ENCODE results near the gene EIF4G3.

Gene EIF4G3

DNA sequence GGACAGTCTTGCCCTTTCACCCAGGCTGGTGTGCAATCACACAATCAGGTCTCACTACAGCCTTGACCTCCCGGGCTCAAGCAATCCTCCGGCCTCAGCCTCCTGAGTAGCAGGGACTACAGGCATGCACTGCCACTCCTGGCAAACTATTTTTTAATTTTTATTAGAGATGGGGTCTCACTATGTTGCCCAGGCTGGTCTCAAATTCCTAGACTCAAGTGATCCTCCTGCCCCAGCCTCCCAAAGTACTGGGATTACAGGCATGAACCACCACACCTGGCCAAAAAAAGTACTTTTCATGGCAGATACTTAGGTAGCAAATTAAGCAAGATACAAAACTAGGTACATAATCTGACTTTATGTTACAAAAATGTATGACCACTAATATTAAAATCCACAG lies 8.3 kb downstream of the EIF4G3 start:
- in situ Hi-C loops (cut with HindIII; ENCODE audit: low pct_ligation_motif_present, low sequenced_read_pairs): no loop called here
- Histone ChIP-seq H3K27ac (no peak overlapping the region), H3K27me3 (replicated peaks) (no peaks in the 10 kb centered on the region), H3K36me3 (replicated peaks) (peaks cover 17% of the 10 kb centered on the region), H3K4me3 (ENCODE audit: low read depth, low read length) (no peak overlapping the region)
- DNase-seq: no peak
- TF ChIP-seq, protein P1, sequence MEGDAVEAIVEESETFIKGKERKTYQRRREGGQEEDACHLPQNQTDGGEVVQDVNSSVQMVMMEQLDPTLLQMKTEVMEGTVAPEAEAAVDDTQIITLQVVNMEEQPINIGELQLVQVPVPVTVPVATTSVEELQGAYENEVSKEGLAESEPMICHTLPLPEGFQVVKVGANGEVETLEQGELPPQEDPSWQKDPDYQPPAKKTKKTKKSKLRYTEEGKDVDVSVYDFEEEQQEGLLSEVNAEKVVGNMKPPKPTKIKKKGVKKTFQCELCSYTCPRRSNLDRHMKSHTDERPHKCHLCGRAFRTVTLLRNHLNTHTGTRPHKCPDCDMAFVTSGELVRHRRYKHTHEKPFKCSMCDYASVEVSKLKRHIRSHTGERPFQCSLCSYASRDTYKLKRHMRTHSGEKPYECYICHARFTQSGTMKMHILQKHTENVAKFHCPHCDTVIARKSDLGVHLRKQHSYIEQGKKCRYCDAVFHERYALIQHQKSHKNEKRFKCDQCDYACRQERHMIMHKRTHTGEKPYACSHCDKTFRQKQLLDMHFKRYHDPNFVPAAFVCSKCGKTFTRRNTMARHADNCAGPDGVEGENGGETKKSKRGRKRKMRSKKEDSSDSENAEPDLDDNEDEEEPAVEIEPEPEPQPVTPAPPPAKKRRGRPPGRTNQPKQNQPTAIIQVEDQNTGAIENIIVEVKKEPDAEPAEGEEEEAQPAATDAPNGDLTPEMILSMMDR (IDR thresholded peaks at IDR 0.05; ENCODE audit: low read depth, low read length, missing control alignments): no peak

DNA sequence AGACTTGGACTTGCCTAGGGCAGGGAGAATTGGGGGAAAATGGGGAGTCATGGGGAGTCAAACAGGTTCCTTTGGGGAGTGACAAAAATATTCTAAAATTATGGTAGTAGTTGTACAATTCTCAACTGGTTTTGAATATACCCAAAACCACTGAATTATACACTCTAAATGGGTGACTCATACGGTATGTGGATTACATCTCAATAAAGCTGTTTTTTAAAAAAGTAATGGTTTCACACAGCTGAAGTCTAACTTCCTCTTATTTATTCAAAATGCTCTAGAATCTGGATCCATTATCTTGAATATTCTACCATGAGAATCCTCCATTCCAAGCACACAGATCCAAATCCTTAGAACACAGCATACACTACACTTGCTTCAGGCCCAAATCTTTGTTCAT lies 11.1 kb downstream of the EIF4G3 start:
- Histone ChIP-seq H3K4me3 (ENCODE audit: low read depth, low read length) (no peak overlapping the region), H3K36me3 (replicated peaks) (peaks cover 19% of the 10 kb centered on the region), H3K27ac (no peak overlapping the region), H3K27me3 (replicated peaks) (no peaks in the 10 kb centered on the region)
- no peak for DNase-seq
- TF ChIP-seq, protein P1 (IDR thresholded peaks at IDR 0.05; ENCODE audit: low read depth, low read length, missing control alignments): no peak
- in situ Hi-C loops (cut with HindIII; ENCODE audit: low pct_ligation_motif_present, low sequenced_read_pairs): no loop called here

DNA sequence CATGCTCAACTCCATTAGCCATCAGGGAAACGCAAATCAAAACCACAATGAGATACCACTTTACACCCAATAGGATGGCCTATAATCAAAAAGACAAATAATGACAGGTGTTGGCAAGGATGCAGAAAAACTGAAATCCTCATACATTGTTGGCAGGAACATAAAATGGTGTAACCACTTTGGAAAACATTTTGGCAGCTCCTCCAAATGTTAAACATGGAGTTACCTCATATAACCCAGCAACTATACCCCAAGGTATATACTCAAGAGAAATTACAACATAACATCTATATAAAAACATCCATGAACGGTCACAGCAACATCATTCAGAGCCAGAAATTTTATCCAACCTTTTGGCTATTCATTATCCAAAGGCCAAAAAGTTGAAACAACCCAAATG lies 11.6 kb downstream of the EIF4G3 start:
- TF ChIP-seq, protein P1 (IDR thresholded peaks at IDR 0.05; ENCODE audit: low read depth, low read length, missing control alignments): no peak
- Histone ChIP-seq H3K36me3 (replicated peaks) (peaks cover 20% of the 10 kb centered on the region), H3K27me3 (replicated peaks) (no peaks in the 10 kb centered on the region), H3K27ac (no peak overlapping the region), H3K4me3 (ENCODE audit: low read depth, low read length) (no peak overlapping the region)
- no peak for DNase-seq
- in situ Hi-C loops (cut with HindIII; ENCODE audit: low pct_ligation_motif_present, low sequenced_read_pairs): no loop called here

DNA sequence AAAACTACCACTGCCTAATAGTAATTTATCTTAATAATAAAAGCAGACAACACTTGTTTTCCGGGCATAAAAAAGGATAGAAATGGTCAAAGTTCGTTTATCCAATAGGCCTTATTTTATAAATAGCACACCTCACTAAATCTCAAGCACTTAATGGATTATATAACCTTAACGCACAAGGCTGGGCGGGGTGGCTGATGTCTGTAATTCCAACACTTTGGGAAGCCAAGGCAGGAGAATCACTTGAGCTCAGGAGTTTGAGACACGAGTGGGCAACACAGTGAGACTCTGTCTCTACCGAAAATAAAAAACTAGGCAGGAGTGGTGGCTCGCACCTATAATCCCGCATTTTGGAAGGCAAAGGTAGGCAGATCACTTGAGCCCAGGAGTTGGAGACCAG lies 12.4 kb downstream of the EIF4G3 start:
- H3K36me3 ChIP-seq (replicated peaks): peaks cover 23% of the 10 kb centered on the region
- in situ Hi-C loops (cut with HindIII; ENCODE audit: low pct_ligation_motif_present, low sequenced_read_pairs): no loop called here
- H3K27ac ChIP-seq: no peak overlapping the region
- no peak overlapping the region for H3K4me3 ChIP-seq (ENCODE audit: low read depth, low read length)
- no peak for DNase-seq
- no peaks in the 10 kb centered on the region for H3K27me3 ChIP-seq (replicated peaks)
- TF ChIP-seq, protein P1 (IDR thresholded peaks at IDR 0.05; ENCODE audit: low read depth, low read length, missing control alignments): no peak

DNA sequence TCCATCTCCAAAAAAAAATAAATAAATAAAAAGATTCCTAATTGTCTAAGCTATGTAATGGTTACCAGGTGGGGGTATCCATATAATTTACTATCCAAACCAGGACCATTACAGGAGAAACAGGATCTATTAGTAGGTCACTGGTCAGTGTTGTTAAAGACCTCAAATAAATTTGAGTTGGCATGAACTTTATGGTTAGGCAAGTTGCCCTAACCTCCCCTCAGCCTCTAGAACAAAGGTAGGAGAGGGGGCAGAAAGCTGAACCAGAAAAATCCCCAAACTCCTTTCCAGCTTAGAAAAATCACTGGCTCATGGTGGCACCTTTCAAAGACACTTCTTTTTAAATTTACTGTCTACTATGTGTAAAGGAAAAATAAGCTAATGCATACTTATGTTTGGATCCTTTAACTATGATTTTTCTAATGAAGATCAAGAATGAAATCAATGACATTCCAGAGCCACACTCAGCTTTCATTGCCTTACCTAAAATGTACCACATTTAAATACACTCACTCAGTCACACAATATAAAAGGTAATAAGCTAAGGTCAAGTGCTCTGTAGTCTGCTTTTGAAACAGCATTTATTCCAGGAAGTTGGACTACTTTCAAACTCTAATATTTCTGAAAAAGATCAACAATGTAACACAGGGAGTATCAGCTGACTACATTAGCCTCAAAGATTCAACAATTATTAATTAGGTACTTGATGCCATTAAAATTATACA lies 13.8 kb downstream of the EIF4G3 start:
- in situ Hi-C loops (cut with HindIII; ENCODE audit: low pct_ligation_motif_present, low sequenced_read_pairs): no loop called here
- no peaks in the 10 kb centered on the region for H3K27me3 ChIP-seq (replicated peaks)
- H3K27ac ChIP-seq: no peak overlapping the region
- TF ChIP-seq, protein P1 (IDR thresholded peaks at IDR 0.05; ENCODE audit: low read depth, low read length, missing control alignments): no peak
- DNase-seq: no peak
- H3K4me3 ChIP-seq (ENCODE audit: low read depth, low read length): no peak overlapping the region
- peaks cover 23% of the 10 kb centered on the region for H3K36me3 ChIP-seq (replicated peaks)

DNA sequence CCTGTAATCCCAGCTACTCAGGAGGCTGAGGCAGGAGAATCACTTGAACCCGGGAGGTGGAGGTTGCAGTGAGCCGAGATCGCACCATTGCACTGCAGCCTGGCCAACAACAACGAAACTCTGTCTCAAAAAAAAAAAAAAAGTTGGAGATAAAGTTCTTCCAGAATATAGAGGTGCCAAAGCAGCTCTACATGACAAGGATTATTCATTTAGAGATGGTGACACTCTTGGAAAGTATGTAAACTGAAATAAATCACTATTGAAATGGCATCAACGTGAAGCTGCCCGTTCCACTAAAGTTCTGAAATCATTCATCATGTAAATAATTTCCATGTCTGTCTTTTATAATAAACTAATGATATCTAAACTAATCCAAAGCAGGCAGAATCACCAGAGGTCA lies 14.9 kb downstream of the EIF4G3 start:
- DNase-seq: no peak
- Histone ChIP-seq H3K27me3 (replicated peaks) (no peaks in the 10 kb centered on the region), H3K36me3 (replicated peaks) (peaks cover 17% of the 10 kb centered on the region), H3K27ac (no peak overlapping the region), H3K4me3 (ENCODE audit: low read depth, low read length) (no peak overlapping the region)
- TF ChIP-seq, protein P1 (IDR thresholded peaks at IDR 0.05; ENCODE audit: low read depth, low read length, missing control alignments): no peak
- in situ Hi-C loops (cut with HindIII; ENCODE audit: low pct_ligation_motif_present, low sequenced_read_pairs): no loop called here

Measured in brain microvascular endothelial cell (primary cell).